Right lobe of liver (tissue), 6 donors: Measurements from ENCODE around the gene RIBC2. TPM values are rescaled to one million over a fixed set of nuclear protein-coding genes. Genes with fewer than 3 reads are reported as not detected.

Source experiments
- ATAC-seq, 4 donors: fragments of 200-7000 bp; cut with Tn5 transposase; one replicate each; pipeline ENCODE4 v1.9.1; 2020; ENCODE audit warnings: mild to moderate bottlenecking in 4 of 4, moderate library complexity in 4 of 4
- DNase-seq, 3 donors: peaks; one replicate each; pipeline ENCODE4 v3.0.0-alpha.2; 2020
- H3K27ac ChIP-seq, 3 donors: fragments of 200-600 bp; one replicate each; pipeline ENCODE4 v1.8.0; 2022
- H3K27me3 ChIP-seq, 2 donors: fragments of 200-600 bp; one replicate each; pipeline ENCODE4 v1.8.0; 2022
- H3K36me3 ChIP-seq, 4 donors: fragments of 200-600 bp; sonication (generic) in 1 of 4; one replicate each; pipeline versions ENCODE4 v1.5.1 to v1.8.0; 2017 to 2022; ENCODE audit warnings: control low read depth in 1 of 4
- H3K4me1 ChIP-seq, 4 donors: fragments of 200-600 bp; sonication (generic) in 1 of 4; one replicate each; pipeline versions ENCODE4 v1.5.1 to v1.8.0; 2017 to 2022; ENCODE audit warnings: control low read depth in 1 of 4
- H3K4me3 ChIP-seq, 3 donors: fragments of 200-600 bp; one replicate each; pipeline ENCODE4 v1.8.0; 2022
- H3K9me3 ChIP-seq, 4 donors: fragments of 200-600 bp; sonication (generic) in 1 of 4; one replicate each; pipeline versions ENCODE4 v1.5.1 to v1.8.0; 2017 to 2022; ENCODE audit warnings: control low read depth in 1 of 4
- CTCF ChIP-seq, 4 donors: fragments of 200-600 bp in 3 of 4; fragments of 450-650 bp in 1 of 4; IDR thresholded peaks; one replicate each; pipeline versions ENCODE4 v1.5.1 to v1.8.0; 2016 to 2022; ENCODE audit warnings: antibody characterized with exemption in 4 of 4, mild to moderate bottlenecking in 2 of 4
- POLR2A ChIP-seq: fragments of 450-650 bp; IDR thresholded peaks from one replicate; pipeline ENCODE4 v1.6.1; 2017; ENCODE audit warnings: antibody characterized with exemption, mild to moderate bottlenecking
- WGBS: methylation state at CpG from one replicate; pipeline ENCODE4 v1.1.6; 2018; ENCODE audit warnings: low coverage, low lambda C conversion rate; ENCODE audit not compliant: insufficient coverage; ENCODE audit errors: missing lambda C conversion rate; 5-methylcytosine and 5-hydroxymethylcytosine counted together
- intact Hi-C, 2 donors: fragments of 100-400 bp; cut with DNase I; formaldehyde crosslinking; loops; one replicate each; pipeline versions ENCODE4 v1.11.2 to v1.14.1; 2022
- total RNA-seq, 6 experiments: library from RNA; depleted of rRNA in 2 of 6; stranded (reverse); fragments of >200 nt in 2 of 6; fragmentation: NEBNext Ultra II Directional in 3 of 6; extraction: Animal tissue kit (Norgen Biotek cat#: 25700) in 3 of 6; gene quantifications; one replicate each; pipeline versions ENCODE4 v1.1.0 to v1.2.4, GENCODE V29; 2016 to 2023
- donor health status: DM: no; HTN: yes; CAD: no.
- donor health status: DM: no; HTN: no; CAD: no.
- donor health status: DM: no; HTN: no; CAD: no.
- donor health status: DM: no; HTN: yes; CAD: no.
- donor health status: DM: no; HTN: yes; CAD: no.

Gene RIBC2
- total RNA-seq, 6 experiments from 2014 or later: 0.18 to 0.87 TPM; not detected in 4

GRCh38 chr22:45399712-45400445 lies 13.6 kb upstream of the RIBC2 start:
- H3K27ac ChIP-seq: no peak overlapping the region
- H3K36me3 ChIP-seq: no peaks in the 10 kb centered on the region

GRCh38 chr22:45402466-45402985 lies 11.0 kb upstream of the RIBC2 start:
- intact Hi-C loops: no loop called here

More at GRCh38 chr22:45399712-45400445, 13.6 kb upstream of the RIBC2 start:
- DNase-seq (no peak), ATAC-seq (no peak)
- Histone ChIP-seq H3K9me3 (no peaks in the 10 kb centered on the region), H3K4me1 (no peaks in the 10 kb centered on the region), H3K4me3 (no peak overlapping the region), H3K27me3 (no peaks in the 10 kb centered on the region)
- WGBS: 85% methylated on average over 5 of the region's 5 CpGs
- intact Hi-C loops: no loop called here
- TF ChIP-seq POLR2A (no peak), CTCF (IDR thresholded peaks at IDR 0.05) (no peak)

GRCh38 chr22:45407793-45408192 lies 5.7 kb upstream of the RIBC2 start:
- no peaks in the 10 kb centered on the region for H3K4me1 ChIP-seq
- intact Hi-C loops: no loop called here
- no peak for TF ChIP-seq CTCF (IDR thresholded peaks at IDR 0.05)
- TF ChIP-seq POLR2A: no peak
- H3K27me3 ChIP-seq: no peaks in the 10 kb centered on the region
- ATAC-seq (no peak), DNase-seq (no peak)
- H3K27ac ChIP-seq: no peak overlapping the region
- H3K9me3 ChIP-seq: no peaks in the 10 kb centered on the region
- no peak overlapping the region for H3K4me3 ChIP-seq
- WGBS: 92% methylated on average over 5 of the region's 5 CpGs
- H3K36me3 ChIP-seq: no peaks in the 10 kb centered on the region

More at GRCh38 chr22:45402466-45402985, 11.0 kb upstream of the RIBC2 start:
- 80% methylated on average over 3 of the region's 3 CpGs for WGBS
- no peaks in the 10 kb centered on the region for H3K36me3 ChIP-seq
- TF ChIP-seq CTCF (IDR thresholded peaks at IDR 0.05) (no peak), POLR2A (no peak)
- H3K27me3 ChIP-seq: no peaks in the 10 kb centered on the region
- H3K27ac ChIP-seq: no peak overlapping the region
- H3K4me3 ChIP-seq: no peak overlapping the region
- no peak for ATAC-seq
- H3K4me1 ChIP-seq: no peaks in the 10 kb centered on the region
- DNase-seq: no peak
- H3K9me3 ChIP-seq: no peaks in the 10 kb centered on the region

GRCh38 chr22:45413013-45413367 lies 503 bp upstream of the RIBC2 start:
- Histone ChIP-seq H3K27ac (no peak overlapping the region), H3K4me1 (peaks cover 0 to 11% (median 0%) of the 10 kb centered on the region in 4 donors), H3K27me3 (peaks cover 0 to 8% of the 10 kb centered on the region in 2 donors), H3K9me3 (no peaks in the 10 kb centered on the region), H3K36me3 (no peaks in the 10 kb centered on the region), H3K4me3 (peak overlapping the region in 1 of 3 donors; percentile 58)
- peak in 1 of 4 donors; percentile 41 for ATAC-seq
- WGBS: 92% methylated on average over 11 of the region's 27 CpGs
- intact Hi-C loops: no loop called here
- TF ChIP-seq POLR2A: no peak
- TF ChIP-seq CTCF (IDR thresholded peaks at IDR 0.05): no peak
- no peak for DNase-seq
